Keratinocyte (primary cell): ENCODE measurements around the gene CD63. TPM values are rescaled to one million over a fixed set of nuclear protein-coding genes. Genes with fewer than 3 reads are reported as not detected.

Experiments
- DNase-seq: peaks from one replicate; pipeline ENCODE4 v3.0.0-alpha.2; 2011; ENCODE audit warnings: low read depth, missing footprints, low spot score
- FAIRE-seq: peaks from 2 replicates; lab custom pipeline; 2011; peaks lifted over from hg19 to GRCh38; lab: Jason Lieb, UNC
- H2AFZ ChIP-seq: 2 replicates; pipeline ENCODE4 v1.6.0; 2012; ENCODE audit warnings: low read length, control low read depth, inconsistent platforms; ENCODE audit not compliant: control insufficient read depth
- H3K27ac ChIP-seq: 2 replicates; pipeline ENCODE4 v1.5.1; 2011; ENCODE audit warnings: low read length; ENCODE audit not compliant: control insufficient read depth, insufficient read depth
- H3K27me3 ChIP-seq: 3 replicates; pipeline ENCODE4 v1.6.0; 2011; ENCODE audit warnings: low read length; ENCODE audit not compliant: control insufficient read depth, insufficient read depth; ENCODE audit errors: extremely low read depth
- H3K36me3 ChIP-seq, 2 experiments: 2 replicates in 1 of 2; 3 replicates in 1 of 2; pipeline ENCODE4 v1.5.1; 2011; ENCODE audit warnings: low read length in 2 of 2, mild to moderate bottlenecking in 1 of 2; ENCODE audit not compliant: control insufficient read depth in 2 of 2, insufficient read depth in 2 of 2; ENCODE audit errors: extremely low read depth in 1 of 2
- H3K4me1 ChIP-seq: 3 replicates; pipeline ENCODE4 v1.5.1; 2011; ENCODE audit warnings: low read length; ENCODE audit not compliant: control insufficient read depth, insufficient read depth; ENCODE audit errors: extremely low read depth
- H3K4me2 ChIP-seq: 3 replicates; pipeline ENCODE4 v1.6.0; 2011; ENCODE audit warnings: low read depth, low read length; ENCODE audit not compliant: control insufficient read depth, insufficient read depth; ENCODE audit errors: extremely low read depth
- H3K4me3 ChIP-seq, 3 experiments: fragments of 200-600 bp in 1 of 3; sonication (generic) in 1 of 3; 2 replicates in 2 of 3; 3 replicates in 1 of 3; pipeline ENCODE4 v1.5.1; 2011 to 2016; ENCODE audit warnings: low read length in 3 of 3, mild to moderate bottlenecking in 3 of 3, control low read depth in 2 of 3, inconsistent platforms in 1 of 3, low read depth in 1 of 3, mixed read lengths in 1 of 3, mixed run types in 1 of 3, moderate library complexity in 1 of 3; ENCODE audit not compliant: control insufficient read depth in 2 of 3, insufficient read depth in 2 of 3; ENCODE audit errors: extremely low read depth in 1 of 3
- H3K79me2 ChIP-seq: 2 replicates; pipeline ENCODE4 v1.6.0; 2012; ENCODE audit warnings: low read length; ENCODE audit not compliant: control insufficient read depth, insufficient read depth
- H3K9ac ChIP-seq: 3 replicates; pipeline ENCODE4 v1.6.0; 2011; ENCODE audit warnings: low read length; ENCODE audit not compliant: control insufficient read depth, insufficient read depth; ENCODE audit errors: extremely low read depth
- H3K9me1 ChIP-seq: 3 replicates; pipeline ENCODE4 v1.6.0; 2011; ENCODE audit warnings: low read length; ENCODE audit not compliant: control insufficient read depth, insufficient read depth; ENCODE audit errors: extremely low read depth
- H3K9me3 ChIP-seq: 2 replicates; pipeline ENCODE4 v1.5.1; 2012; ENCODE audit warnings: low read depth, low read length; ENCODE audit not compliant: control insufficient read depth
- H4K20me1 ChIP-seq: 3 replicates; pipeline ENCODE4 v1.6.0; 2011; ENCODE audit warnings: low read length; ENCODE audit not compliant: control insufficient read depth, insufficient read depth; ENCODE audit errors: extremely low read depth
- CTCF ChIP-seq, 3 experiments: IDR thresholded peaks in 1 of 3; conservative IDR thresholded peaks in 1 of 3; optimal IDR thresholded peaks in 1 of 3; 2 replicates in 2 of 3; 3 replicates in 1 of 3; pipeline versions ENCODE3 to v1.5.1; 2011; ENCODE audit warnings: low read length in 3 of 3, mild to moderate bottlenecking in 3 of 3, moderate library complexity in 2 of 3, control low read depth in 1 of 3, inconsistent platforms in 1 of 3; ENCODE audit not compliant: insufficient read depth in 2 of 3; ENCODE audit errors: extremely low read depth in 1 of 3
- EZH2 ChIP-seq: IDR thresholded peaks from one replicate; pipeline ENCODE4 v1.6.1; 2012; ENCODE audit warnings: inconsistent platforms, mild to moderate bottlenecking, low read length, moderate library complexity
- dilution Hi-C: fragments of 300-500 bp; cut with MboI; formaldehyde crosslinking; loops from one replicate; pipeline ENCODE4 v1.7.0; 2020; ENCODE audit warnings: low sequenced_read_pairs; ENCODE audit not compliant: extremely low pct_ligation_motif_present
- polyA plus RNA-seq, 5 experiments: library from polyadenylated mRNA; depleted of rRNA in 3 of 5; stranded (reverse) in 3 of 5; stranded (forward) in 1 of 5; unstranded in 1 of 5; fragments of >200 nt; gene quantifications; 1 replicate in 1 of 5; 2 replicates in 3 of 5; 3 replicates in 1 of 5; pipeline versions ENCODE4 v1.2.1 to v1.2.3, GENCODE V29; 2011 to 2012; ENCODE audit warnings: missing spikeins in 2 of 5, low read depth in 1 of 5, low replicate concordance in 1 of 5

CD63 gene
- polyA plus RNA-seq, 1 donor (not counting 4 experiments of a cell fraction or from before 2014, with no cell fraction given): 749 TPM

- no peak overlapping the region for H3K9ac ChIP-seq
- peaks cover 40% of the 10 kb centered on the region for H3K4me1 ChIP-seq
- H3K36me3 ChIP-seq: peaks cover 20 to 24% of the 10 kb centered on the region in 2 experiments
- H4K20me1 ChIP-seq: no peaks in the 10 kb centered on the region
- no peak overlapping the region for H3K27ac ChIP-seq
- dilution Hi-C loops: no loop called here
- H3K27me3 ChIP-seq: no peaks in the 10 kb centered on the region
- no peak for TF ChIP-seq CTCF (optimal IDR thresholded peaks at IDR 0.05 in 1 of 3, IDR thresholded peaks at IDR 0.05 in 1 of 3, conservative IDR thresholded peaks at IDR 0.05 in 1 of 3; ENCODE audit: extremely low read depth in 1 of 3, insufficient read depth in 2 of 3, low read length in 3 of 3)
- TF ChIP-seq EZH2: no peak
- no peak overlapping the region for H3K4me2 ChIP-seq
- peaks cover 22% of the 10 kb centered on the region for H3K79me2 ChIP-seq
- no peaks in the 10 kb centered on the region for H3K9me1 ChIP-seq
- H3K9me3 ChIP-seq: no peaks in the 10 kb centered on the region
- no peak overlapping the region for H3K4me3 ChIP-seq
- no peak for DNase-seq
- no peak overlapping the region for H2AFZ ChIP-seq
- no peak for FAIRE-seq
Observed at GRCh38 chr12:55725556-55725955, 3.3 kb downstream of the CD63 start.

- no peak overlapping the region for H3K4me2 ChIP-seq
- H3K4me1 ChIP-seq: peaks cover 40% of the 10 kb centered on the region
- peaks cover 20 to 24% of the 10 kb centered on the region in 2 experiments for H3K36me3 ChIP-seq
- dilution Hi-C loops: loop anchor here (5.0 kb wide), 1 partner anchor 38 kb away; no protein-coding TSS in a partner anchor
- H2AFZ ChIP-seq: no peak overlapping the region
- H3K9me3 ChIP-seq: no peaks in the 10 kb centered on the region
- no peaks in the 10 kb centered on the region for H3K27me3 ChIP-seq
- no peak overlapping the region for H3K27ac ChIP-seq
- H4K20me1 ChIP-seq: no peaks in the 10 kb centered on the region
- H3K9me1 ChIP-seq: no peaks in the 10 kb centered on the region
- no peak overlapping the region for H3K4me3 ChIP-seq
- TF ChIP-seq EZH2 (no peak), CTCF (optimal IDR thresholded peaks at IDR 0.05 in 1 of 3, IDR thresholded peaks at IDR 0.05 in 1 of 3, conservative IDR thresholded peaks at IDR 0.05 in 1 of 3; ENCODE audit: extremely low read depth in 1 of 3, insufficient read depth in 2 of 3, low read length in 3 of 3) (no peak)
- H3K9ac ChIP-seq: no peak overlapping the region
- FAIRE-seq (no peak), DNase-seq (no peak)
- H3K79me2 ChIP-seq: peaks cover 19% of the 10 kb centered on the region
Observed at GRCh38 chr12:55724940-55725309, 3.9 kb downstream of the CD63 start.
